Stimulated activated CD8-positive, alpha-beta memory T cell treated with anti-CD3 and anti-CD28 coated beads, Interleukin-4, amount 100 ng/mL, for 4 hours (primary cell): ENCODE measurements around the gene SLC7A14.

Experiments
- DNase-seq, 2 donors: peaks; one replicate each; pipeline ENCODE4 v3.0.0-alpha.2; 2020; ENCODE audit warnings: low read depth in 2 of 2, low spot score in 1 of 2

SLC7A14 gene

GRCh38 chr3:170473358-170473757 lies 112.5 kb downstream of the SLC7A14 start:
- DNase-seq = no peak

- DNase-seq = no peak
Observed at GRCh38 chr3:170471149-170471548, 114.7 kb downstream of the SLC7A14 start.

- no peak for DNase-seq
Observed at GRCh38 chr3:170470063-170471016, 115.5 kb downstream of the SLC7A14 start.

GRCh38 chr3:170469151-170470062 lies 116.5 kb downstream of the SLC7A14 start:
- DNase-seq = no peak

GRCh38 chr3:170467571-170468147 lies 118.2 kb downstream of the SLC7A14 start:
- DNase-seq = no peak

- no peak for DNase-seq
Observed at GRCh38 chr3:170467007-170467406, 118.9 kb downstream of the SLC7A14 start.

GRCh38 chr3:170465955-170466354 lies 119.9 kb downstream of the SLC7A14 start:
- DNase-seq = no peak

GRCh38 chr3:170463011-170463410 lies 122.9 kb downstream of the SLC7A14 start:
- DNase-seq = no peak

GRCh38 chr3:170458285-170458684 lies 127.6 kb downstream of the SLC7A14 start:
- no peak for DNase-seq

- DNase-seq = no peak
Observed at GRCh38 chr3:170454509-170454908, 131.4 kb downstream of the SLC7A14 start.

GRCh38 chr3:170450039-170450438 lies 135.8 kb downstream of the SLC7A14 start:
- no peak for DNase-seq

GRCh38 chr3:170448584-170448983 lies 137.3 kb downstream of the SLC7A14 start:
- no peak for DNase-seq

GRCh38 chr3:170443457-170443856 lies 142.4 kb downstream of the SLC7A14 start:
- no peak for DNase-seq

GRCh38 chr3:170442947-170443346 lies 142.9 kb downstream of the SLC7A14 start:
- no peak for DNase-seq

GRCh38 chr3:170441412-170441811 lies 144.5 kb downstream of the SLC7A14 start:
- no peak for DNase-seq

- no peak for DNase-seq
Observed at GRCh38 chr3:170440344-170440743, 145.5 kb downstream of the SLC7A14 start.

GRCh38 chr3:170438836-170439235 lies 147.0 kb downstream of the SLC7A14 start:
- DNase-seq = no peak

GRCh38 chr3:170437696-170438407 lies 148.0 kb downstream of the SLC7A14 start:
- DNase-seq = no peak

GRCh38 chr3:170437176-170437575 lies 148.7 kb downstream of the SLC7A14 start:
- no peak for DNase-seq

- DNase-seq = no peak
Observed at GRCh38 chr3:170436697-170437096, 149.2 kb downstream of the SLC7A14 start.

- DNase-seq = no peak
Observed at GRCh38 chr3:170432416-170432815, 153.5 kb downstream of the SLC7A14 start.
